Vagina (tissue), 2 donors: ENCODE results near the gene SCAI. TPM values are rescaled to one million over a fixed set of nuclear protein-coding genes. Genes with fewer than 3 reads are reported as not detected.
"Not testable (repeated sequence)": the region's sequence is repeated elsewhere in the genome, so short reads cannot be mapped to it uniquely, and the experiment has no call there.

Experiments used
- DNase-seq, 2 donors: peaks; one replicate each; pipeline ENCODE4 v3.0.0-alpha.2; 2017; ENCODE audit errors: extremely low spot score in 2 of 2
- H3K27ac ChIP-seq: fragments of 200-600 bp; sonication (generic); one replicate; pipeline ENCODE4 v1.5.1; 2019
- H3K27me3 ChIP-seq: fragments of 200-600 bp; sonication (generic); one replicate; pipeline ENCODE4 v1.5.1; 2019
- H3K36me3 ChIP-seq, 2 donors: fragments of 200-600 bp; sonication (generic); one replicate each; pipeline ENCODE4 v1.5.1; 2017 to 2019
- H3K4me1 ChIP-seq: fragments of 200-600 bp; sonication (generic); one replicate; pipeline ENCODE4 v1.5.1; 2019
- H3K4me3 ChIP-seq, 2 donors: fragments of 200-600 bp; sonication (generic); 1 replicate in 1 of 2; 2 replicates in 1 of 2; pipeline ENCODE4 v1.5.1; 2016 to 2019
- H3K9me3 ChIP-seq: fragments of 200-600 bp; sonication (generic); one replicate; pipeline ENCODE4 v1.5.1; 2019
- POLR2A ChIP-seq, 2 donors: fragments of 450-650 bp; IDR thresholded peaks; one replicate each; pipeline ENCODE4 v1.6.1; 2017; ENCODE audit warnings: antibody characterized with exemption in 2 of 2, mild to moderate bottlenecking in 2 of 2, moderate library complexity in 2 of 2
- POLR2AphosphoS5 ChIP-seq, 2 donors: sonication (generic); formaldehyde crosslinking; IDR thresholded peaks; one replicate each; pipeline ENCODE4 v1.9.0; 2017; ENCODE audit warnings: antibody characterized with exemption in 2 of 2, mild to moderate bottlenecking in 2 of 2, low read depth in 1 of 2; ENCODE audit not compliant: insufficient read depth in 1 of 2
- intact Hi-C: fragments of 100-400 bp; cut with DNase I; formaldehyde crosslinking; loops from one replicate; pipeline ENCODE4 v1.15.1; 2023
- total RNA-seq: library from RNA; depleted of rRNA; stranded (reverse); fragments of >200 nt; gene quantifications from one replicate; pipeline ENCODE4 v1.2.3, GENCODE V29; 2016
- TF ChIP-seq, protein P1 (sequence below), 3 experiments: fragments of 450-650 bp in 2 of 3; fragments of 200-600 bp in 1 of 3; sonication (generic) in 1 of 3; IDR thresholded peaks; one replicate each; pipeline ENCODE4 v1.5.1; 2017 to 2019; ENCODE audit warnings: antibody characterized with exemption in 3 of 3, mild to moderate bottlenecking in 2 of 3, moderate library complexity in 2 of 3

The SCAI gene
- total RNA-seq, 1 donor from 2014 or later = 15.7 TPM

DNA sequence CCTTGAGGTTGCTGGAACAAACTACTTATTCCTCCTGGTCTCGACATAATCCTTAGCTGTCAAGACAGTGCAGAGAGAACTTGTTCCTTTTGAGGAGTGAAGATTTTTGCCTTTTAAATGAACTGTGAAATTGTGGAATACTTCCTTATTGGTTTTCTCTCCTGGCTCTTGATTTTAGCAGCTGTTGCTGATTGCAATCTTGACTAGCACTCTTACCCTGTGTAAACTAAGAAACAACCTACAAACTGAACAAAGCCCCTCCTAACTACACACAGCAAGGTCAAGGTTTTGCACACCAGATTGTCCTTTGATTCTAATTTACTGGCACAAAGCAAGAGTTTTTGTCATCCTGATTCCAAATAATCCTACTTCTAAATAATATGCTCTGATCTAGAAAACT, 118.4 kb downstream of the SCAI start:
- no peaks in the 10 kb centered on the region for H3K27me3 ChIP-seq

DNA sequence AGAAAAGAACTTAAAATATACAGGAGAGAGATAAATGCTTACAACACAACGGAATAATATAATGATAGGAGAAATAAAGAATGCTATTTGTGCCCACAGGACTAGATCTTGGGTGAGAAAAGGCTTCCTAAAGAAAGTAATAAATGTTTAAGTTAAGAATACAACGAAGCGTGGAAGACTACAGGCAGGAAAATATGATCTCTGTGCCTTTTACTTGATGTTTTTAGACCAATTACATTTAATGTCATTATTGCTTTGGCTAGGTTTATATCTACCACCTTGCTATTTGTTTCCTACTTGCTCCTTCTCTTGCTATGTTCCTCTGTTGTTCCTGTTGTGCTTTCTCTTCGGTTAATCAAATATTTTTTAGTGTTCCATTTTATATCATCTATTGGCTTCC, 122.3 kb downstream of the SCAI start:
- Histone ChIP-seq H3K27me3 (no peaks in the 10 kb centered on the region), H3K4me3 (no peak overlapping the region), H3K36me3 (peaks cover 0 to 5% of the 10 kb centered on the region in 2 donors), H3K4me1 (no peaks in the 10 kb centered on the region), H3K9me3 (no peaks in the 10 kb centered on the region), H3K27ac (no peak overlapping the region)
- intact Hi-C loops = no loop called here
- no peak for DNase-seq
- TF ChIP-seq POLR2A (IDR thresholded peaks at IDR 0.05) (no peak), POLR2AphosphoS5 (IDR thresholded peaks at IDR 0.05; ENCODE audit: insufficient read depth in 1 of 2, low read depth in 1 of 2) (no peak)
- TF ChIP-seq, protein P1, sequence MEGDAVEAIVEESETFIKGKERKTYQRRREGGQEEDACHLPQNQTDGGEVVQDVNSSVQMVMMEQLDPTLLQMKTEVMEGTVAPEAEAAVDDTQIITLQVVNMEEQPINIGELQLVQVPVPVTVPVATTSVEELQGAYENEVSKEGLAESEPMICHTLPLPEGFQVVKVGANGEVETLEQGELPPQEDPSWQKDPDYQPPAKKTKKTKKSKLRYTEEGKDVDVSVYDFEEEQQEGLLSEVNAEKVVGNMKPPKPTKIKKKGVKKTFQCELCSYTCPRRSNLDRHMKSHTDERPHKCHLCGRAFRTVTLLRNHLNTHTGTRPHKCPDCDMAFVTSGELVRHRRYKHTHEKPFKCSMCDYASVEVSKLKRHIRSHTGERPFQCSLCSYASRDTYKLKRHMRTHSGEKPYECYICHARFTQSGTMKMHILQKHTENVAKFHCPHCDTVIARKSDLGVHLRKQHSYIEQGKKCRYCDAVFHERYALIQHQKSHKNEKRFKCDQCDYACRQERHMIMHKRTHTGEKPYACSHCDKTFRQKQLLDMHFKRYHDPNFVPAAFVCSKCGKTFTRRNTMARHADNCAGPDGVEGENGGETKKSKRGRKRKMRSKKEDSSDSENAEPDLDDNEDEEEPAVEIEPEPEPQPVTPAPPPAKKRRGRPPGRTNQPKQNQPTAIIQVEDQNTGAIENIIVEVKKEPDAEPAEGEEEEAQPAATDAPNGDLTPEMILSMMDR (IDR thresholded peaks at IDR 0.05) = no peak

More for the DNA sequence above, 118.4 kb downstream of the SCAI start:
- Histone ChIP-seq H3K27ac (no peak overlapping the region), H3K9me3 (no peaks in the 10 kb centered on the region), H3K4me3 (no peak overlapping the region), H3K4me1 (no peaks in the 10 kb centered on the region), H3K36me3 (peaks cover 0 to 5% of the 10 kb centered on the region in 2 donors)
- intact Hi-C loops = no loop called here
- no peak for DNase-seq
- TF ChIP-seq, protein P1 (IDR thresholded peaks at IDR 0.05) = no peak
- no peak for TF ChIP-seq POLR2AphosphoS5 (IDR thresholded peaks at IDR 0.05; ENCODE audit: insufficient read depth in 1 of 2, low read depth in 1 of 2)
- TF ChIP-seq POLR2A (IDR thresholded peaks at IDR 0.05) = no peak

DNA sequence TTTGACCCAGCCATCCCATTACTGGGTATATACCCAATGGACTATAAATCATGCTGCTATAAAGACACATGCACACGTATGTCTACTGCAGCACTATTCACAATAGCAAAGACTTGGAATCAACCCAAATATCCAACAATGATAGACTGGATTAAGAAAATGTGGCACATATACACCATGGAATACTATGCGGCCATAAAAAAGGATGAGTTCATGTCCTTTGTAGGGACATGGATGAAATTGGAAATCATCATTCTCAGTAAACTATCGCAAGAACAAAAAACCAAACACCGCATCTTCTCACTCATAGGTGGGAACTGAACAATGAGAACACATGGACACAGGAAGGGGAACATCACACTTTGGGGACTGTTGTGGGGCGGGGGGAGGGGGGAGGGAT, 127.7 kb downstream of the SCAI start:
- intact Hi-C loops, H3K36me3 ChIP-seq, H3K27ac ChIP-seq, H3K4me1 ChIP-seq, H3K9me3 ChIP-seq, H3K27me3 ChIP-seq, DNase-seq, H3K4me3 ChIP-seq: not testable (repeated sequence)

DNA sequence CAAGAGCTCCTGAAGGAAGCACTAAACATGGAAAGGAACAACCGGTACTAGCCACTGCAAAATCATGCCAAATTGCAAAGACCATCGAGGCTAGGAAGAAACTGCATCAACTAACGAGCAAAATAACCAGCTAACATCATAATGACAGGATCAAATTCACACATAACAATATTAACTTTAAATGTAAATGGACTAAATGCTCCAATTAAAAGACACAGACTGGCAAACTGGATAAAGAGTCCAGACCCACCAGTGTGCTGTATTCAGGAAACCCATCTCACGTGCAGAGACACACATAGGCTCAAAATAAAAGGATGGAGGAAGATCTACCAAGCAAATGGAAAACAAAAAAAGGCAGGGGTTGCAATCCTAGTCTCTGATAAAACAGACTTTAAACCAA, 131.3 kb downstream of the SCAI start:
- DNase-seq = not testable (repeated sequence)

DNA sequence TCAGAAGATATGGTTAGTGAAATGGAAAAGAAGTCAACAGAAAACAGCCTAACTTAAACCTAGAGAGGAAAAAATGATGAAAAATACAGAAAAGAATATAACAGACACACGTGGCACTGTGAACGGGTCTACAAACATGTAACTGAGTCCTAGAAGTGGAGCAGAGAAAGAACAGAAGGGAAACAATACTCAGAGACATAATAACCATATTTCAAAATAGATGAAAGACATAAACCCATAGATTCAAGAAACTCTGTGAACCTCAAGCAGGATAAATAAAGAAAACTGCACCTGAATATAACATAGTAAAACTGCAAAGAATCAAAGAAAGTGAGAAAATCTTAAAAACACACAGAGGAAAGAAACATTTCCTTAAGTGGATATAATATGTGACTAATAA, 134.7 kb downstream of the SCAI start:
- DNase-seq = no peak
- no peak for TF ChIP-seq POLR2A (IDR thresholded peaks at IDR 0.05)
- no peak for TF ChIP-seq POLR2AphosphoS5 (IDR thresholded peaks at IDR 0.05; ENCODE audit: insufficient read depth in 1 of 2, low read depth in 1 of 2)
- TF ChIP-seq, protein P1 (IDR thresholded peaks at IDR 0.05) = no peak

More for the DNA sequence above, 131.3 kb downstream of the SCAI start:
- H3K27me3 ChIP-seq, H3K9me3 ChIP-seq, H3K4me1 ChIP-seq, H3K4me3 ChIP-seq, intact Hi-C loops, H3K27ac ChIP-seq, H3K36me3 ChIP-seq: not testable (repeated sequence)

DNA sequence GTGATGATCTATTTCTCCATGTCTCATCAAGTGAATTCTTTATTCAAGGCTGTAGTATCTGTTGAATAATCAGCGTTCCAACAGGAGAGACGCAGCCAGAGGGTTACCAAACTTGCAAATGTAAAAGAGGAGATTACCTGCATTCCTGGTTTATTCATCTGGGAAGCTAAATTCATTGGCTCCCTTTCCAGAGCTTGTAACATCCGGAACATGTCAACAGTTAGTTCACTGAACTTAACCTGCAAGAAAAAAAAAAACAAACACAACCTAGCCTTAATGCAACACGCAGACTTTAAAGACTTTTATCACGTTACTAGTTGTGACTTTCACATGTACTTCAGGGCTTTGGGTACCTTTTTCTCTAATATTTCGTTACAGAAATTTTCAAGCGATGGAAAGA, 140.0 kb downstream of the SCAI start:
- intact Hi-C loops = no loop called here
- Histone ChIP-seq H3K4me1 (no peaks in the 10 kb centered on the region), H3K36me3 (peaks cover 0 to under 1% of the 10 kb centered on the region in 2 donors), H3K27ac (no peak overlapping the region), H3K9me3 (no peaks in the 10 kb centered on the region), H3K27me3 (no peaks in the 10 kb centered on the region), H3K4me3 (no peak overlapping the region)
- TF ChIP-seq POLR2AphosphoS5 (IDR thresholded peaks at IDR 0.05; ENCODE audit: insufficient read depth in 1 of 2, low read depth in 1 of 2) = no peak
- DNase-seq = no peak

More for the DNA sequence above, 134.7 kb downstream of the SCAI start:
- H3K4me3 ChIP-seq = no peak overlapping the region
- no peaks in the 10 kb centered on the region for H3K27me3 ChIP-seq
- H3K36me3 ChIP-seq = no peaks in the 10 kb centered on the region
- H3K27ac ChIP-seq = no peak overlapping the region
- H3K4me1 ChIP-seq = no peaks in the 10 kb centered on the region
- intact Hi-C loops = no loop called here
- H3K9me3 ChIP-seq = no peaks in the 10 kb centered on the region

DNA sequence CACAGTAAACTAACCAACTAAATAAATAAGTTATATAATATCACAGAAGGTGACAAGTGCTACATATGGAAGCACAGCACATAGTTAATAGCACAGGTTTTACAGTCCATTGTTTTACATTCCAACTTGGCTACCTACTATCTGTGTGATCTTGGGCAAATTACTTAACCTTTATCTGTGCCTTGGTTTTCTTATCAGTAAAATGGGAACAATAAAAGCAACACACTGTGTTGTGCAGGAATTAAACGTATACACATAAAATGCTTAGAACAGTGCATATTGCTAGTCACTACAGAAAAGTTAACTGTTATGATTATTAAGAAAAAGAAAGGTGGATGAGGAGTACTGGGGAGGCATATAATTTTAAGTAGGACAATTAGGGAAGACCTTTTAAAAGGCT, 159.6 kb downstream of the SCAI start:
- no peak for TF ChIP-seq POLR2A (IDR thresholded peaks at IDR 0.05)
- TF ChIP-seq, protein P1 (IDR thresholded peaks at IDR 0.05) = no peak
- TF ChIP-seq POLR2AphosphoS5 (IDR thresholded peaks at IDR 0.05; ENCODE audit: insufficient read depth in 1 of 2, low read depth in 1 of 2) = no peak
- H3K9me3 ChIP-seq = no peaks in the 10 kb centered on the region
- H3K27ac ChIP-seq = no peak overlapping the region
- no peaks in the 10 kb centered on the region for H3K36me3 ChIP-seq
- no peak overlapping the region for H3K4me3 ChIP-seq
- no peak for DNase-seq
- no peaks in the 10 kb centered on the region for H3K27me3 ChIP-seq
- intact Hi-C loops = no loop called here
- H3K4me1 ChIP-seq = no peaks in the 10 kb centered on the region
